ENCODE measurements around the gene LGR4. TPM values are rescaled to one million over a fixed set of nuclear protein-coding genes. Genes with fewer than 3 reads are reported as not detected.

LGR4 gene
- total RNA-seq, 2 experiments from 2014 or later: 0.06 to 1.2 TPM

DNA sequence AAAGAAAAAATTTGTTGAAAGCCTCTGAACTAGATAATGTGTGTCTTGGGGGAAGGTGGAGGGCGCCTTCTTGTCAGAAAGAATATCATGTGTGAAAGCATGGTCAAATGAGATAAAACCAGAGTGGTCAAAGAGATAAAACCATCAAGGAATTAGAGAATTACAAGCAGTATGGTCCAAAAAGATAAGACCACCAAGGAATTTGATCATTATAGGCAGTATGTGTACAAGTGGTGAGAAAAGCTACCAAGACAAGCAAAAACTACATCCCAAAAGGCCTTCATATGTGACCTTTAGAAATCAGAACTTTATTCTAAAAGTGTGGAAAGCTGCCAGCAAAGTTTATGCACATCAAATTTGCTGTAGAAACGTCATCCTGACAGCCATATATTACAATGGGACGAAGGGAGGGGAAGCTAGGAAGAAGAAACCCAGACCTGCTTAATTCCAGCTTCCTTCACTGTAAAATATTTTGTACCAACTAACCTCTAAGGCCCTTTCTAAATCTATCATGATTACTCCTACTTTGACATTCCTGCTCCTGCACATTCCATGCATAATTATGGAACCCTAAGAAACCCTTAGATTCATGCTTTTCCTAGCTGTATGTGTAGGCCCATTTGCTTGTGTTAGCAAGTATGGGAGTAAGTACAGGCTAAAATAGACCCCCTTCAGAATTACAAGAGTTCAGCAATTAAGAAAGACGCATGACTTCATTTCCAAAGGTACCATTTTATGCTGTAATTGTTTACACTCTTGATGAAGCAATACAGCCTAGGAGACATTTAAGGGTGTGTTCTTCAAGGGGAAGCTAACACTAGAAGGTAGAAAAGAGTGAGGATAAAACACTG is 51.6 kb downstream of the LGR4 start:
- H3K79me2 ChIP-seq (ENCODE audit: insufficient read depth, low read depth, low read length): no peaks in the 10 kb centered on the region

DNA sequence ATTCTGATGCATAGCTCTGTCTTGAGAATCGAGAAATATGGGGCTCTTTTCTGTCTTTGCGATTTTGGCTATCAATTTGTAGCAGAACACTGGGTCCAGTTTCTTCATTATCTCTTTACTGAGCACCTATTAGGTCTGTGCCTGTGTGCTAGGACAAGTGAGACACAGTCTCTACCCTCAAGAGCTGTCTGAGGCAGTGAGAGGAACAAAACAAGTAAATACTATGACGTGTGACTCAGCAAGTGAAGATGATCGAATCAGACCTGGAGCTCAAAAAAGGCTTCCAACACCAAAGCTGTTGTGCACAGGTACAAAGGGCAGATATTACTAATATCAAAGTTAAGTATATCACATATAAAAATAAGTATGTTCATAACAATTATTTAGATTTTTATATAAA is 52.4 kb downstream of the LGR4 start:
- Histone ChIP-seq H3K79me2 (ENCODE audit: insufficient read depth, low read depth, low read length) (no peaks in the 10 kb centered on the region), H3K9me2 (ENCODE audit: insufficient read depth, low read length) (no peaks in the 10 kb centered on the region), H3K4me3 (ENCODE audit: low read depth, low read length, poor library complexity, severe bottlenecking) (no peak overlapping the region), H3K4me1 (ENCODE audit: insufficient read depth, low read length, poor library complexity, severe bottlenecking) (no peaks in the 10 kb centered on the region), H3K27ac (ENCODE audit: low read depth, low read length, poor library complexity, severe bottlenecking) (no peak overlapping the region), H3K9me3 (ENCODE audit: low read length) (no peaks in the 10 kb centered on the region), H3K4me2 (ENCODE audit: low read length) (no peak overlapping the region), H4K20me1 (ENCODE audit: insufficient read depth, low read length) (no peaks in the 10 kb centered on the region), H2AFZ (ENCODE audit: low read length) (no peak overlapping the region), H3K36me3 (ENCODE audit: insufficient read depth, low read length) (no peaks in the 10 kb centered on the region)
- no TSS peak for BruUV-seq (replicated peaks)
- intact Hi-C loops (cut with micrococcal nuclease; ENCODE audit: unreplicated experiment): no loop called here
- ChIA-PET CTCF (ENCODE audit: unreplicated experiment) (no interaction called here), POLR2A (no interaction called here)
- TF ChIP-seq EZH2phosphoT487 (IDR thresholded peaks at IDR 0.05; ENCODE audit: borderline replicate concordance, low read depth, low read length): no peak
- TF ChIP-seq, protein P1, sequence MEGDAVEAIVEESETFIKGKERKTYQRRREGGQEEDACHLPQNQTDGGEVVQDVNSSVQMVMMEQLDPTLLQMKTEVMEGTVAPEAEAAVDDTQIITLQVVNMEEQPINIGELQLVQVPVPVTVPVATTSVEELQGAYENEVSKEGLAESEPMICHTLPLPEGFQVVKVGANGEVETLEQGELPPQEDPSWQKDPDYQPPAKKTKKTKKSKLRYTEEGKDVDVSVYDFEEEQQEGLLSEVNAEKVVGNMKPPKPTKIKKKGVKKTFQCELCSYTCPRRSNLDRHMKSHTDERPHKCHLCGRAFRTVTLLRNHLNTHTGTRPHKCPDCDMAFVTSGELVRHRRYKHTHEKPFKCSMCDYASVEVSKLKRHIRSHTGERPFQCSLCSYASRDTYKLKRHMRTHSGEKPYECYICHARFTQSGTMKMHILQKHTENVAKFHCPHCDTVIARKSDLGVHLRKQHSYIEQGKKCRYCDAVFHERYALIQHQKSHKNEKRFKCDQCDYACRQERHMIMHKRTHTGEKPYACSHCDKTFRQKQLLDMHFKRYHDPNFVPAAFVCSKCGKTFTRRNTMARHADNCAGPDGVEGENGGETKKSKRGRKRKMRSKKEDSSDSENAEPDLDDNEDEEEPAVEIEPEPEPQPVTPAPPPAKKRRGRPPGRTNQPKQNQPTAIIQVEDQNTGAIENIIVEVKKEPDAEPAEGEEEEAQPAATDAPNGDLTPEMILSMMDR (conservative IDR thresholded peaks at IDR 0.05; ENCODE audit: low read length): no peak
- no peak for DNase-seq (ENCODE audit: low spot score)

More for the DNA sequence above, 51.6 kb downstream of the LGR4 start:
- ChIA-PET POLR2A (interaction anchor here (0.8 kb wide), 1 partner anchor 9 kb away, joined by 3 read pairs; no protein-coding TSS in a partner anchor), CTCF (ENCODE audit: unreplicated experiment) (no interaction called here)
- Histone ChIP-seq H3K9me2 (ENCODE audit: insufficient read depth, low read length) (no peaks in the 10 kb centered on the region), H3K4me1 (ENCODE audit: insufficient read depth, low read length, poor library complexity, severe bottlenecking) (no peaks in the 10 kb centered on the region), H2AFZ (ENCODE audit: low read length) (no peak overlapping the region), H3K9me3 (ENCODE audit: low read length) (no peaks in the 10 kb centered on the region), H3K27ac (ENCODE audit: low read depth, low read length, poor library complexity, severe bottlenecking) (no peak overlapping the region), H3K4me2 (ENCODE audit: low read length) (no peak overlapping the region), H3K36me3 (ENCODE audit: insufficient read depth, low read length) (no peaks in the 10 kb centered on the region), H4K20me1 (ENCODE audit: insufficient read depth, low read length) (no peaks in the 10 kb centered on the region), H3K4me3 (ENCODE audit: low read depth, low read length, poor library complexity, severe bottlenecking) (no peak overlapping the region)
- intact Hi-C loops (cut with micrococcal nuclease; ENCODE audit: unreplicated experiment): no loop called here
- DNase-seq (ENCODE audit: low spot score): no peak
- no TSS peak for BruUV-seq (replicated peaks)
- TF ChIP-seq EZH2phosphoT487 (IDR thresholded peaks at IDR 0.05; ENCODE audit: borderline replicate concordance, low read depth, low read length): no peak
- TF ChIP-seq, protein P1 (conservative IDR thresholded peaks at IDR 0.05; ENCODE audit: low read length): no peak

DNA sequence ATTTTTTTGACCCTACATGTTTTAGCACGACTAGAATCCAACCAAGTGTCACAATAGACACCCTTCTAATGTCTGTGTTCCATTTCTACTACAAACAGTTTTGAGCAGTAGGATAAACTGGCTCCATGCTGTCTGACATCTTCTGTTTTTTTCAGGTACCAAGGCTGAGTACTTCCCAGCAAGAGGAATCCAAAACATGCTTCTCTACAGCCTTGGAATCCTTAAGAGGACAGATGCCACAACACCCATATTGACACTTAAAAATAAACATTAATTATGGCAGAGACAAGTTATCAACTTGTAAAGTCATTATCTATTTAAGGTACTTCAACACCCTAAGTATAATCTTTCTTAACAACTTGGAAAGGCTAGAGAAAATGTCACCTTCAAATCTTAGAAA is 54.2 kb downstream of the LGR4 start:
- TF ChIP-seq, protein P1 (conservative IDR thresholded peaks at IDR 0.05; ENCODE audit: low read length): no peak
- no peak for TF ChIP-seq EZH2phosphoT487 (IDR thresholded peaks at IDR 0.05; ENCODE audit: borderline replicate concordance, low read depth, low read length)
- H3K4me3 ChIP-seq (ENCODE audit: low read depth, low read length, poor library complexity, severe bottlenecking): no peak overlapping the region
- no peak overlapping the region for H2AFZ ChIP-seq (ENCODE audit: low read length)
- no TSS peak for BruUV-seq (replicated peaks)
- no peaks in the 10 kb centered on the region for H3K9me3 ChIP-seq (ENCODE audit: low read length)
- H3K36me3 ChIP-seq (ENCODE audit: insufficient read depth, low read length): no peaks in the 10 kb centered on the region
- intact Hi-C loops (cut with micrococcal nuclease; ENCODE audit: unreplicated experiment): no loop called here
- no peaks in the 10 kb centered on the region for H4K20me1 ChIP-seq (ENCODE audit: insufficient read depth, low read length)
- H3K27ac ChIP-seq (ENCODE audit: low read depth, low read length, poor library complexity, severe bottlenecking): no peak overlapping the region
- DNase-seq (ENCODE audit: low spot score): no peak
- H3K9me2 ChIP-seq (ENCODE audit: insufficient read depth, low read length): no peaks in the 10 kb centered on the region
- ChIA-PET POLR2A (no interaction called here), CTCF (ENCODE audit: unreplicated experiment) (no interaction called here)
- H3K79me2 ChIP-seq (ENCODE audit: insufficient read depth, low read depth, low read length): no peaks in the 10 kb centered on the region
- no peaks in the 10 kb centered on the region for H3K4me1 ChIP-seq (ENCODE audit: insufficient read depth, low read length, poor library complexity, severe bottlenecking)
- H3K4me2 ChIP-seq (ENCODE audit: low read length): no peak overlapping the region

Measured in OCI-LY7 (cell line).